GM12878 (cell line): Measurements from ENCODE around the gene CFAP92. TPM values are rescaled to one million over a fixed set of nuclear protein-coding genes. Genes with fewer than 3 reads are reported as not detected.

Experiments used
- ATAC-seq: fragments of 200-7000 bp; cut with Tn5 transposase; 3 replicates; pipeline ENCODE4 v1.9.1; 2020; ENCODE audit warnings: mild to moderate bottlenecking, moderate library complexity
- BruUV-seq: library from RNA; stranded (reverse); fragments of 400-500 nt; replicated peaks from 2 replicates; lab custom pipeline; 2021; lab: Mats Ljungman, UMichigan
- CTCF ChIA-PET: fragments of 300-600 bp; sonication (Branson Sonifier 250); formaldehyde crosslinking; extraction: SDS; loops from one replicate; lab custom pipeline; 2021; ENCODE audit warnings: inconsistent platforms; lab: Yijun Ruan, JAX
- POLR2A ChIA-PET: fragments of 350-600 bp; formaldehyde crosslinking; extraction: SDS; loops from one replicate; lab custom pipeline; 2021; ENCODE audit warnings: inconsistent platforms; lab: Charles Lee
- RAD21 ChIA-PET: fragments of 300-600 bp; sonication (Branson Sonifier 250); formaldehyde crosslinking; loops from one replicate; lab custom pipeline; 2023; ENCODE audit warnings: antibody characterized with exemption; ENCODE audit not compliant: unreplicated experiment; lab: Charles Lee
- SMC1A ChIA-PET: fragments of 300-600 bp; sonication (Branson Sonifier 250); formaldehyde crosslinking; loops from one replicate; lab custom pipeline; 2023; ENCODE audit not compliant: unreplicated experiment, uncharacterized antibody; lab: Charles Lee
- DNase-seq: peaks from one replicate; pipeline ENCODE4 v3.0.0-alpha.2; 2011; ENCODE audit warnings: low read depth, low spot score
- FAIRE-seq: peaks from 3 replicates; lab custom pipeline; 2011; peaks lifted over from hg19 to GRCh38; lab: Jason Lieb, UNC
- H2AFZ ChIP-seq: 2 replicates; pipeline ENCODE4 v1.6.0; 2011; ENCODE audit warnings: low read depth, low read length, control low read depth; ENCODE audit not compliant: control insufficient read depth
- H3K27ac ChIP-seq: 2 replicates; pipeline ENCODE4 v1.5.1; 2011; ENCODE audit warnings: control low read depth; ENCODE audit not compliant: control insufficient read depth, insufficient read depth
- H3K27me3 ChIP-seq, 2 experiments: replicated peaks in 1 of 2; 2 replicates each; pipeline versions ENCODE4 v1.6.0 to v1.6.1; 2011; ENCODE audit warnings: low read length in 1 of 2; ENCODE audit not compliant: control insufficient read depth in 2 of 2, insufficient read depth in 2 of 2
- H3K36me3 ChIP-seq, 2 experiments: 2 replicates each; pipeline ENCODE4 v1.5.1; 2011; ENCODE audit warnings: low read length in 1 of 2; ENCODE audit not compliant: control insufficient read depth in 2 of 2, insufficient read depth in 2 of 2
- H3K4me1 ChIP-seq: 2 replicates; pipeline ENCODE4 v1.6.1; 2011; ENCODE audit warnings: mild to moderate bottlenecking, low read length, moderate library complexity, mixed read lengths; ENCODE audit not compliant: control insufficient read depth, insufficient read depth
- H3K4me2 ChIP-seq: 2 replicates; pipeline ENCODE4 v1.6.0; 2011; ENCODE audit warnings: control low read depth; ENCODE audit not compliant: control insufficient read depth, insufficient read depth
- H3K4me3 ChIP-seq: fragments of 200-600 bp; sonication (generic); 2 replicates; pipeline ENCODE4 v1.5.1; 2016
- H3K79me2 ChIP-seq: 2 replicates; pipeline ENCODE4 v1.6.0; 2011; ENCODE audit warnings: low read length; ENCODE audit not compliant: control insufficient read depth, insufficient read depth
- H3K9ac ChIP-seq: 2 replicates; pipeline ENCODE4 v1.8.0; 2011; ENCODE audit warnings: low read length, control low read depth, mixed read lengths; ENCODE audit not compliant: control insufficient read depth, insufficient read depth
- H3K9me3 ChIP-seq: replicated peaks from 3 replicates; pipeline ENCODE4 v1.5.1; 2011; ENCODE audit warnings: mild to moderate bottlenecking, low read length; ENCODE audit not compliant: control insufficient read depth, insufficient read depth
- H4K20me1 ChIP-seq: 2 replicates; pipeline ENCODE4 v1.6.0; 2011; ENCODE audit not compliant: control insufficient read depth, insufficient read depth
- BCL11A ChIP-seq: IDR thresholded peaks from 2 replicates; pipeline ENCODE4 v1.6.1; 2011; ENCODE audit warnings: low read depth, low read length
- CBX3 ChIP-seq: fragments of 200-600 bp; sonication (generic); IDR thresholded peaks from 2 replicates; pipeline ENCODE4 v1.6.1; 2016; ENCODE audit warnings: low read depth, borderline replicate concordance
- CEBPB ChIP-seq, 2 experiments: fragments of 150-350 bp in 1 of 2; IDR thresholded peaks; 2 replicates each; pipeline ENCODE4 v1.6.1; 2012 to 2014; ENCODE audit warnings: low read depth in 2 of 2, low read length in 2 of 2, borderline replicate concordance in 1 of 2, inconsistent platforms in 1 of 2
- CEBPZ ChIP-seq: fragments of 150-350 bp; IDR thresholded peaks from 2 replicates; pipeline ENCODE4 v1.6.1; 2016; ENCODE audit warnings: low read depth, low read length
- E4F1 ChIP-seq: fragments of 450-650 bp; IDR thresholded peaks from 2 replicates; pipeline ENCODE4 v1.6.1; 2018; ENCODE audit warnings: borderline replicate concordance, mild to moderate bottlenecking; ENCODE audit not compliant: partially characterized antibody
- EGR1 ChIP-seq, 2 experiments: IDR thresholded peaks; 1 replicate in 1 of 2; 2 replicates in 1 of 2; pipeline ENCODE4 v1.6.1; 2011 to 2012; ENCODE audit warnings: low read depth in 2 of 2, low read length in 2 of 2, borderline replicate concordance in 1 of 2, mild to moderate bottlenecking in 1 of 2, moderate library complexity in 1 of 2
- MEF2A ChIP-seq: IDR thresholded peaks from 2 replicates; pipeline ENCODE4 v1.6.1; 2011; ENCODE audit warnings: low read depth, mild to moderate bottlenecking, low read length, moderate library complexity; ENCODE audit not compliant: insufficient read depth
- MTA2 ChIP-seq: fragments of 450-650 bp; IDR thresholded peaks from 2 replicates; pipeline ENCODE4 v1.6.1; 2016; ENCODE audit warnings: low read depth, mild to moderate bottlenecking, moderate library complexity
- NBN ChIP-seq: fragments of 450-650 bp; IDR thresholded peaks from 2 replicates; pipeline ENCODE4 v1.6.1; 2016
- RBBP5 ChIP-seq: fragments of 200-600 bp; sonication (generic); conservative IDR thresholded peaks from 2 replicates; pipeline ENCODE4 v1.6.1; 2016
- SMAD5 ChIP-seq: IDR thresholded peaks from 2 replicates; pipeline ENCODE4 v1.6.1; 2016; ENCODE audit warnings: antibody characterized with exemption, low read depth
- STAT1 ChIP-seq: fragments of 450-650 bp; conservative IDR thresholded peaks from 2 replicates; pipeline ENCODE4 v1.6.1; 2014; ENCODE audit warnings: antibody characterized with exemption, mild to moderate bottlenecking
- WGBS: methylation state at CpG from one replicate; pipeline ENCODE4 v1.1.6; 2016; ENCODE audit warnings: low lambda C conversion rate; ENCODE audit not compliant: insufficient replicate concordance, insufficient coverage; ENCODE audit errors: missing lambda C conversion rate; 5-methylcytosine and 5-hydroxymethylcytosine counted together
- in situ Hi-C: fragments of 300-500 bp; cut with MboI; formaldehyde crosslinking; loops from 9 replicates; pipeline ENCODE4 v1.14.3; 2018; ENCODE audit warnings: mixed read lengths
- intact Hi-C: fragments of 100-400 bp; cut with micrococcal nuclease; formaldehyde crosslinking; loops from one replicate; pipeline ENCODE4 v1.14.2; 2022; ENCODE audit not compliant: unreplicated experiment
- polyA plus RNA-seq, 11 experiments: library from polyadenylated mRNA; depleted of rRNA in 4 of 11; unstranded in 6 of 11; stranded (reverse) in 5 of 11; fragments of >200 nt; fragmentation: Nextera tagmentation in 4 of 11; fragmentation: Illumina TruSeq in 1 of 11; extraction: Ambion mirVana in 4 of 11; extraction: Trizol in 1 of 11; gene quantifications; 1 replicate in 1 of 11; 2 replicates in 10 of 11; pipeline versions ENCODE4 v1.2.1 to v1.2.3, GENCODE V29; 2011 to 2016; ENCODE audit warnings: inconsistent platforms in 2 of 11, missing spikeins in 2 of 11, low read depth in 1 of 11
- total RNA-seq, 4 experiments: library from RNA; depleted of rRNA in 3 of 4; stranded (reverse); fragments of >200 nt in 3 of 4; fragmentation: Illumina TruSeq in 1 of 4; extraction: Trizol in 1 of 4; gene quantifications; 2 replicates each; pipeline versions ENCODE4 v1.2.1 to v1.2.3, GENCODE V29; 2013 to 2021
- TF ChIP-seq, protein P1 (sequence below): fragments of 450-650 bp; IDR thresholded peaks from 2 replicates; pipeline ENCODE4 v1.6.1; 2017; ENCODE audit warnings: mild to moderate bottlenecking, moderate library complexity

CFAP92 gene
- total and polyA plus RNA-seq, 10 of the 15 experiments (the other 5 are each of a cell fraction or from before 2014, with no cell fraction given) = 0.05 to 0.52 (median 0.14) TPM; not detected in 7

DNA sequence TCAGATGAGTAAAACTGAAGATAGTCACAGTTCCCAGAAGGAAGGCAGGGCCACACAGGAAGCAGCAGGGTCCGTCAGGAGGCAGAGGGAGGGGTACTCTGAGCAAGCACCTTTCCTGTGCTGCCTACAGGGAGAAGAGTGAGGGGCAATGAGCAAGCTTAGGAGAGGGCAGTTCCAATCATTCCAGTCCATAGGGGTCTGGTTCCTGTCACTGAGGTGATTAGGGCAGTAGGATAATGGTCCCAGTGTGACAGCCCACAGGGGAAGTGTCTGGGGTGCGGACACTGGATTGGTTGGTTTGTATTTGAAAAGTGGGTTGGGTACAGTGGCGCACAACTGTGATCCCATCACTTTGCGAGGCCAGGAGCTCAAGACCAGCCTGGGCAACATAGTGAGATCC lies 121.6 kb downstream of the CFAP92 start:
- WGBS = 71% methylated on average over 4 of the region's 4 CpGs
- Histone ChIP-seq H3K79me2 (no peaks in the 10 kb centered on the region), H4K20me1 (no peaks in the 10 kb centered on the region), H2AFZ (no peak overlapping the region), H3K9ac (no peak overlapping the region), H3K36me3 (no peaks in the 10 kb centered on the region), H3K4me3 (no peak overlapping the region), H3K4me1 (no peaks in the 10 kb centered on the region), H3K4me2 (no peak overlapping the region), H3K27me3 (no peaks in the 10 kb centered on the region), H3K9me3 (no peaks in the 10 kb centered on the region; the same call in 2 of the 3 replicates), H3K27ac (no peak overlapping the region)
- BruUV-seq = no TSS peak
- no peak for FAIRE-seq
- ATAC-seq = no peak
- RAD21 ChIA-PET = interaction anchor here (0.9 kb wide), 1 partner anchor 203 kb away, joined by 3 read pairs; no protein-coding TSS in a partner anchor
- CTCF ChIA-PET = interaction anchor here (1.0 kb wide), 1 partner anchor 26 kb away, joined by 3 read pairs; no protein-coding TSS in a partner anchor
- POLR2A ChIA-PET = interaction anchor here (0.6 kb wide), 1 partner anchor 138 kb away, joined by 8 read pairs; no protein-coding TSS in a partner anchor
- in situ Hi-C loops = no loop called here
- intact Hi-C loops = no loop called here
- SMC1A ChIA-PET = no interaction called here
- DNase-seq = no peak
- TF ChIP-seq CEBPB (IDR thresholded peaks at IDR 0.05; ENCODE audit: borderline replicate concordance in 1 of 2, low read depth in 2 of 2, low read length in 2 of 2) (no peak), BCL11A (no peak), CEBPZ (no peak), E4F1 (no peak), CBX3 (no peak), MTA2 (no peak), SMAD5 (no peak), STAT1 (no peak), EGR1 (IDR thresholded peaks at IDR 0.05; ENCODE audit: borderline replicate concordance in 1 of 2, low read depth in 2 of 2, low read length in 2 of 2) (no peak), MEF2A (no peak), NBN (no peak), RBBP5 (no peak)
- TF ChIP-seq, protein P1, sequence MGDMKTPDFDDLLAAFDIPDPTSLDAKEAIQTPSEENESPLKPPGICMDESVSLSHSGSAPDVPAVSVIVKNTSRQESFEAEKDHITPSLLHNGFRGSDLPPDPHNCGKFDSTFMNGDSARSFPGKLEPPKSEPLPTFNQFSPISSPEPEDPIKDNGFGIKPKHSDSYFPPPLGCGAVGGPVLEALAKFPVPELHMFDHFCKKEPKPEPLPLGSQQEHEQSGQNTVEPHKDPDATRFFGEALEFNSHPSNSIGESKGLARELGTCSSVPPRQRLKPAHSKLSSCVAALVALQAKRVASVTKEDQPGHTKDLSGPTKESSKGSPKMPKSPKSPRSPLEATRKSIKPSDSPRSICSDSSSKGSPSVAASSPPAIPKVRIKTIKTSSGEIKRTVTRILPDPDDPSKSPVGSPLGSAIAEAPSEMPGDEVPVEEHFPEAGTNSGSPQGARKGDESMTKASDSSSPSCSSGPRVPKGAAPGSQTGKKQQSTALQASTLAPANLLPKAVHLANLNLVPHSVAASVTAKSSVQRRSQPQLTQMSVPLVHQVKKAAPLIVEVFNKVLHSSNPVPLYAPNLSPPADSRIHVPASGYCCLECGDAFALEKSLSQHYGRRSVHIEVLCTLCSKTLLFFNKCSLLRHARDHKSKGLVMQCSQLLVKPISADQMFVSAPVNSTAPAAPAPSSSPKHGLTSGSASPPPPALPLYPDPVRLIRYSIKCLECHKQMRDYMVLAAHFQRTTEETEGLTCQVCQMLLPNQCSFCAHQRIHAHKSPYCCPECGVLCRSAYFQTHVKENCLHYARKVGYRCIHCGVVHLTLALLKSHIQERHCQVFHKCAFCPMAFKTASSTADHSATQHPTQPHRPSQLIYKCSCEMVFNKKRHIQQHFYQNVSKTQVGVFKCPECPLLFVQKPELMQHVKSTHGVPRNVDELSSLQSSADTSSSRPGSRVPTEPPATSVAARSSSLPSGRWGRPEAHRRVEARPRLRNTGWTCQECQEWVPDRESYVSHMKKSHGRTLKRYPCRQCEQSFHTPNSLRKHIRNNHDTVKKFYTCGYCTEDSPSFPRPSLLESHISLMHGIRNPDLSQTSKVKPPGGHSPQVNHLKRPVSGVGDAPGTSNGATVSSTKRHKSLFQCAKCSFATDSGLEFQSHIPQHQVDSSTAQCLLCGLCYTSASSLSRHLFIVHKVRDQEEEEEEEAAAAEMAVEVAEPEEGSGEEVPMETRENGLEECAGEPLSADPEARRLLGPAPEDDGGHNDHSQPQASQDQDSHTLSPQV = no peak
